HepG2 (cell line): ENCODE results near the gene KDM2B. TPM values are rescaled to one million over a fixed set of nuclear protein-coding genes. Genes with fewer than 3 reads are reported as not detected.

Source experiments
- ARID3A ChIP-seq: IDR thresholded peaks from 2 replicates; pipeline ENCODE4 v1.6.1; 2012; ENCODE audit warnings: low read depth, low read length, improper control_type of control experiment
- ATRX ChIP-seq: sonication (generic); formaldehyde crosslinking; IDR thresholded peaks from 2 replicates; pipeline ENCODE4 v1.4.0; 2020; ENCODE audit warnings: missing genetic modification reagents, borderline replicate concordance
- CCAR2 ChIP-seq: fragments of 200-400 bp; formaldehyde crosslinking; optimal IDR thresholded peaks from 2 replicates; pipeline ENCODE3; 2018; ENCODE audit warnings: low read depth, mild to moderate bottlenecking, low read length, moderate library complexity
- CCDC6 ChIP-seq: sonication (generic); formaldehyde crosslinking; IDR thresholded peaks from 2 replicates; pipeline ENCODE4 v1.8.1; 2022; ENCODE audit warnings: mild to moderate bottlenecking, missing genetic modification reagents, moderate library complexity
- FOXA1 ChIP-seq, 2 experiments: fragments of 450-650 bp in 1 of 2; sonication (generic) in 1 of 2; formaldehyde crosslinking in 1 of 2; IDR thresholded peaks; 2 replicates each; pipeline versions ENCODE4 v1.4.0 to v1.6.1; 2016 to 2020; ENCODE audit warnings: missing genetic modification reagents in 1 of 2
- IKZF5 ChIP-seq: IDR thresholded peaks from 2 replicates; pipeline ENCODE4 v1.6.1; 2018; ENCODE audit warnings: missing genetic modification reagents, mild to moderate bottlenecking, missing compliant biosample characterization
- IRF9 ChIP-seq: sonication (generic); formaldehyde crosslinking; IDR thresholded peaks from 2 replicates; pipeline ENCODE4 v1.8.0; 2022; ENCODE audit warnings: missing genetic modification reagents, mild to moderate bottlenecking, borderline replicate concordance
- JARID2 ChIP-seq: sonication (generic); formaldehyde crosslinking; IDR thresholded peaks from 2 replicates; pipeline ENCODE4 v1.8.1; 2023; ENCODE audit warnings: missing genetic modification reagents, inconsistent platforms; ENCODE audit not compliant: insufficient replicate concordance
- NFE2L2 ChIP-seq: fragments of 150-350 bp; IDR thresholded peaks from 2 replicates; pipeline ENCODE4 v1.6.1; 2014; ENCODE audit warnings: low read length
- POLR2A ChIP-seq, 2 experiments: IDR thresholded peaks; 2 replicates each; pipeline ENCODE4 v1.6.1; 2011; ENCODE audit warnings: low read depth in 2 of 2, low read length in 2 of 2, mild to moderate bottlenecking in 1 of 2, moderate library complexity in 1 of 2; ENCODE audit not compliant: insufficient read depth in 1 of 2
- RAD21 ChIP-seq: fragments of 450-650 bp; formaldehyde crosslinking; IDR thresholded peaks from 2 replicates; pipeline ENCODE4 v1.5.0; 2020; ENCODE audit warnings: mild to moderate bottlenecking
- SMAD1 ChIP-seq: sonication (generic); formaldehyde crosslinking; IDR thresholded peaks from 2 replicates; pipeline ENCODE4 v1.4.0; 2020; ENCODE audit warnings: missing genetic modification reagents, low read depth, mild to moderate bottlenecking, borderline replicate concordance
- SUZ12 ChIP-seq: fragments of 150-350 bp; IDR thresholded peaks from 2 replicates; pipeline ENCODE4 v1.6.1; 2014; ENCODE audit warnings: low read depth, low read length
- THYN1 ChIP-seq: sonication (generic); formaldehyde crosslinking; IDR thresholded peaks from 2 replicates; pipeline ENCODE4 v1.8.1; 2023; ENCODE audit warnings: low read depth, mild to moderate bottlenecking, moderate library complexity, missing genetic modification reagents, borderline replicate concordance
- TMF1 ChIP-seq: sonication (generic); formaldehyde crosslinking; IDR thresholded peaks from 2 replicates; pipeline ENCODE4 v1.8.1; 2022; ENCODE audit warnings: low read depth, missing genetic modification reagents
- ZBTB33 ChIP-seq: sonication (generic); formaldehyde crosslinking; IDR thresholded peaks from 2 replicates; pipeline ENCODE4 v1.4.0; 2020; ENCODE audit warnings: missing genetic modification reagents
- ZC3H4 ChIP-seq: sonication (generic); formaldehyde crosslinking; IDR thresholded peaks from 2 replicates; pipeline ENCODE4 v1.4.0; 2020; ENCODE audit warnings: missing genetic modification reagents, borderline replicate concordance
- ZIK1 ChIP-seq: sonication (generic); formaldehyde crosslinking; IDR thresholded peaks from 2 replicates; pipeline ENCODE4 v1.5.0; 2020; ENCODE audit warnings: mild to moderate bottlenecking, low read depth, missing genetic modification reagents, borderline replicate concordance
- ZNF20 ChIP-seq: sonication (generic); formaldehyde crosslinking; IDR thresholded peaks from 2 replicates; pipeline ENCODE4 v1.4.0; 2020; ENCODE audit warnings: mild to moderate bottlenecking, moderate library complexity, missing genetic modification reagents
- ZNF589 ChIP-seq: sonication (generic); formaldehyde crosslinking; conservative IDR thresholded peaks from 2 replicates; pipeline ENCODE4 v1.8.0; 2022; ENCODE audit warnings: mild to moderate bottlenecking, moderate library complexity, missing genetic modification reagents
- ZNF660 ChIP-seq: sonication (generic); formaldehyde crosslinking; IDR thresholded peaks from 2 replicates; pipeline ENCODE4 v1.5.1; 2020; ENCODE audit warnings: mild to moderate bottlenecking, low read depth, missing genetic modification reagents, borderline replicate concordance
- ZNF674 ChIP-seq: sonication (generic); formaldehyde crosslinking; IDR thresholded peaks from 2 replicates; pipeline ENCODE4 v1.5.0; 2020; ENCODE audit warnings: low read depth, mild to moderate bottlenecking, missing genetic modification reagents
- ZNF713 ChIP-seq: sonication (generic); formaldehyde crosslinking; IDR thresholded peaks from 2 replicates; pipeline ENCODE4 v1.4.0; 2020; ENCODE audit warnings: mild to moderate bottlenecking, missing genetic modification reagents
- ZNF772 ChIP-seq: sonication (generic); formaldehyde crosslinking; IDR thresholded peaks from 2 replicates; pipeline ENCODE4 v1.5.0; 2020; ENCODE audit warnings: mild to moderate bottlenecking, missing genetic modification reagents
- ZNF776 ChIP-seq: sonication (generic); formaldehyde crosslinking; IDR thresholded peaks from 2 replicates; pipeline ENCODE4 v1.4.0; 2020; ENCODE audit warnings: mild to moderate bottlenecking, missing genetic modification reagents
- ZSCAN20 ChIP-seq: sonication (generic); formaldehyde crosslinking; IDR thresholded peaks from 2 replicates; pipeline ENCODE4 v1.4.0; 2020; ENCODE audit warnings: missing genetic modification reagents, mild to moderate bottlenecking, borderline replicate concordance
- polyA plus RNA-seq, 8 experiments: library from polyadenylated mRNA; depleted of rRNA in 3 of 8; stranded (reverse) in 7 of 8; unstranded in 1 of 8; fragments of >200 nt; fragmentation: Illumina TruSeq in 4 of 8; extraction: Trizol in 4 of 8; gene quantifications; 2 replicates each; pipeline versions ENCODE4 v1.2.1 to v1.2.3, GENCODE V29; 2011 to 2016; ENCODE audit warnings: low read depth in 4 of 8, missing spikeins in 1 of 8, mixed read lengths in 1 of 8; ENCODE audit not compliant: insufficient read depth in 1 of 8
- total RNA-seq, 5 experiments: library from RNA; depleted of rRNA; stranded (reverse); fragments of >200 nt; fragmentation: Illumina TruSeq; extraction: Trizol; gene quantifications; 2 replicates each; pipeline ENCODE4 v1.2.3, GENCODE V29; 2016; ENCODE audit warnings: low read depth in 1 of 5

KDM2B gene
- total and polyA plus RNA-seq, 2 of the 13 experiments (the other 11 are each of a cell fraction or from before 2014, with no cell fraction given), result 17.5 to 26.1 TPM

GRCh38 chr12:121516437-121517011, 64.3 kb downstream of the KDM2B start (continued):
- 0 out of 2 replicates have a peak, but pooled peaks have one; percentile 17 for TF ChIP-seq ZBTB33 (CRISPR knock-in tag)
- peak; percentile 83; the same call in 1 of the 2 replicates for TF ChIP-seq CCDC6 (CRISPR knock-in tag)
- TF ChIP-seq ZNF674 (CRISPR knock-in tag), result no peak
- TF ChIP-seq JARID2 (CRISPR knock-in tag), result no peak
- no peak for TF ChIP-seq RAD21 (CRISPR knock-in tag)
- TF ChIP-seq ZNF772 (CRISPR knock-in tag), result peak; percentile 69; the same call in 1 of the 2 replicates
- TF ChIP-seq POLR2A (IDR thresholded peaks at IDR 0.05; ENCODE audit: insufficient read depth in 1 of 2, low read depth in 2 of 2, low read length in 2 of 2), result no peak
- TF ChIP-seq ZNF660 (CRISPR knock-in tag), result no peak
- no peak for TF ChIP-seq TMF1 (CRISPR knock-in tag)
- TF ChIP-seq ZNF713 (CRISPR knock-in tag), result no peak
- TF ChIP-seq IKZF5 (CRISPR knock-in tag), result peak; percentile 90
- TF ChIP-seq ARID3A, result no peak
- no peak for TF ChIP-seq ATRX (CRISPR knock-in tag)
- TF ChIP-seq ZNF589, result no peak
- TF ChIP-seq SUZ12, result no peak
- 0 out of 2 replicates have a peak, but pooled peaks have one; percentile 37 for TF ChIP-seq ZIK1
- peak; percentile 90; the same call in 1 of the 2 replicates for TF ChIP-seq ZSCAN20 (CRISPR knock-in tag)
- TF ChIP-seq THYN1 (CRISPR knock-in tag), result no peak
- TF ChIP-seq FOXA1 (IDR thresholded peaks at IDR 0.05), result no peak
- peak; percentile 79 for TF ChIP-seq FOXA1 (CRISPR knock-in tag; IDR thresholded peaks at IDR 0.05)
- no peak for TF ChIP-seq SMAD1 (CRISPR knock-in tag)
- no peak for TF ChIP-seq ZC3H4 (CRISPR knock-in tag)
- TF ChIP-seq CCAR2, result no peak
- peak; percentile 27; the same call in 1 of the 2 replicates for TF ChIP-seq IRF9 (CRISPR knock-in tag)
- TF ChIP-seq ZNF20, result no peak
- no peak for TF ChIP-seq NFE2L2
- no peak for TF ChIP-seq ZNF776 (CRISPR knock-in tag)
